SK-N-SH (cell line): ENCODE data around the gene EEF1G. TPM values are rescaled to one million over a fixed set of nuclear protein-coding genes. Genes with fewer than 3 reads are reported as not detected.

Experiments
- CTCF ChIA-PET: fragments of 300-600, 350-600 bp; formaldehyde crosslinking; extraction: SDS; loops from one replicate; lab custom pipeline; 2021; lab: Yijun Ruan, JAX
- POLR2A ChIA-PET: fragments of 350-600 bp; sonication (Branson Sonifier 250); formaldehyde crosslinking; extraction: SDS; loops from one replicate; lab custom pipeline; 2020; ENCODE audit warnings: antibody characterized with exemption, inconsistent platforms; lab: Yijun Ruan, JAX
- DNase-seq: peaks from one replicate; pipeline ENCODE4 v3.0.0; 2012
- H2AFZ ChIP-seq: fragments of 200-600 bp; sonication (generic); 2 replicates; pipeline ENCODE4 v1.8.1; 2016; ENCODE audit warnings: antibody characterized with exemption, mild to moderate bottlenecking, low read depth
- H3F3A ChIP-seq: fragments of 200-600 bp; sonication (generic); replicated peaks from 2 replicates; pipeline ENCODE3; 2016; ENCODE audit warnings: antibody characterized with exemption, mild to moderate bottlenecking; ENCODE audit not compliant: insufficient read depth
- H3K27ac ChIP-seq, 2 experiments: fragments of 200-500 bp in 1 of 2; fragments of 200-600 bp in 1 of 2; sonication (Bioruptor generic) in 1 of 2; sonication (generic), shearing (Covaris generic) in 1 of 2; 2 replicates each; pipeline versions ENCODE4 v1.5.1 to v1.6.1; 2014 to 2016; ENCODE audit warnings: low read depth in 2 of 2, inconsistent platforms in 1 of 2, low read length in 1 of 2, mild to moderate bottlenecking in 1 of 2, mixed read lengths in 1 of 2
- H3K27me3 ChIP-seq: fragments of 200-600 bp; sonication (generic), shearing (Covaris generic); 2 replicates; pipeline ENCODE4 v1.6.1; 2016; ENCODE audit warnings: mixed run types; ENCODE audit not compliant: insufficient read depth
- H3K36me3 ChIP-seq, 2 experiments: fragments of 200-500 bp in 1 of 2; fragments of 200-600 bp in 1 of 2; sonication (Bioruptor generic) in 1 of 2; sonication (generic) in 1 of 2; replicated peaks in 1 of 2; 2 replicates each; pipeline versions ENCODE3 to v1.5.1; 2014 to 2016; ENCODE audit warnings: low read length in 1 of 2, mild to moderate bottlenecking in 1 of 2; ENCODE audit not compliant: insufficient read depth in 2 of 2, control insufficient read depth in 1 of 2
- H3K4me1 ChIP-seq, 2 experiments: fragments of 200-500 bp in 1 of 2; fragments of 200-600 bp in 1 of 2; sonication (Bioruptor generic) in 1 of 2; sonication (generic), shearing (Covaris generic) in 1 of 2; 2 replicates each; pipeline versions ENCODE4 v1.5.1 to v1.6.1; 2014 to 2016; ENCODE audit warnings: low read depth in 1 of 2, low read length in 1 of 2, mixed run types in 1 of 2; ENCODE audit not compliant: insufficient read depth in 2 of 2, control insufficient read depth in 1 of 2
- H3K4me2 ChIP-seq: fragments of 200-600 bp; sonication (generic), shearing (Covaris generic); 2 replicates; pipeline ENCODE4 v1.6.1; 2017; ENCODE audit warnings: mixed run types
- H3K4me3 ChIP-seq, 2 experiments: fragments of 200-500 bp in 1 of 2; fragments of 200-600 bp in 1 of 2; sonication (Bioruptor generic) in 1 of 2; sonication (generic), shearing (Covaris generic) in 1 of 2; 2 replicates each; pipeline versions ENCODE4 v1.5.1 to v1.8.1; 2014 to 2016; ENCODE audit warnings: low read depth in 2 of 2, inconsistent platforms in 1 of 2, low read length in 1 of 2, mild to moderate bottlenecking in 1 of 2, mixed read lengths in 1 of 2, moderate library complexity in 1 of 2
- H3K79me2 ChIP-seq: fragments of 200-600 bp; sonication (generic); 2 replicates; pipeline ENCODE4 v1.8.1; 2017; ENCODE audit warnings: mild to moderate bottlenecking; ENCODE audit not compliant: insufficient read depth
- H3K9ac ChIP-seq: fragments of 200-600 bp; sonication (generic); 2 replicates; pipeline ENCODE4 v1.6.1; 2017; ENCODE audit warnings: mixed run types
- H3K9me2 ChIP-seq: fragments of 200-600 bp; sonication (generic); 2 replicates; pipeline ENCODE4 v1.6.1; 2017; ENCODE audit warnings: mixed run types
- H3K9me3 ChIP-seq: fragments of 200-600 bp; sonication (generic); 2 replicates; pipeline ENCODE4 v1.6.1; 2017; ENCODE audit warnings: mixed run types, mild to moderate bottlenecking, moderate library complexity
- H4K20me1 ChIP-seq: fragments of 200-600 bp; sonication (generic); 2 replicates; pipeline ENCODE4 v1.6.1; 2017; ENCODE audit warnings: mild to moderate bottlenecking, mixed run types; ENCODE audit not compliant: insufficient read depth
- ELF1 ChIP-seq: IDR thresholded peaks from 2 replicates; pipeline ENCODE4 v1.4.0; 2012
- EP300 ChIP-seq, 2 experiments: IDR thresholded peaks; 2 replicates each; pipeline versions ENCODE4 v1.4.0 to v1.6.1; 2012; ENCODE audit warnings: borderline replicate concordance in 1 of 2, low read depth in 1 of 2, low read length in 1 of 2
- FOXJ3 ChIP-seq: sonication (generic); formaldehyde crosslinking; IDR thresholded peaks from 2 replicates; pipeline ENCODE4 v1.5.1; 2020; ENCODE audit warnings: mild to moderate bottlenecking, missing genetic modification reagents
- FOXM1 ChIP-seq: IDR thresholded peaks from 2 replicates; pipeline ENCODE4 v1.4.0; 2012; ENCODE audit warnings: low read depth, mild to moderate bottlenecking
- GABPA ChIP-seq: IDR thresholded peaks from 2 replicates; pipeline ENCODE4 v1.4.0; 2012; ENCODE audit warnings: low read depth, mild to moderate bottlenecking
- GATA2 ChIP-seq: sonication (generic); formaldehyde crosslinking; IDR thresholded peaks from 2 replicates; pipeline ENCODE4 v1.5.0; 2020; ENCODE audit warnings: mild to moderate bottlenecking, missing genetic modification reagents
- JUND ChIP-seq: IDR thresholded peaks from 2 replicates; pipeline ENCODE4 v1.4.0; 2012
- MXI1 ChIP-seq: IDR thresholded peaks from 2 replicates; pipeline ENCODE4 v1.6.1; 2012; ENCODE audit warnings: mild to moderate bottlenecking, low read depth, low read length, improper control_type of control experiment
- NRF1 ChIP-seq: IDR thresholded peaks from 2 replicates; pipeline ENCODE4 v1.6.1; 2012; ENCODE audit warnings: low read depth, mild to moderate bottlenecking, low read length
- PBX3 ChIP-seq: IDR thresholded peaks from 2 replicates; pipeline ENCODE4; 2012
- RAD21 ChIP-seq: IDR thresholded peaks from 2 replicates; pipeline ENCODE4 v1.6.1; 2012; ENCODE audit warnings: mild to moderate bottlenecking, low read length
- RCOR1 ChIP-seq: fragments of 150-350 bp; IDR thresholded peaks from 2 replicates; pipeline ENCODE4 v1.6.1; 2017; ENCODE audit warnings: antibody characterized with exemption, low read length
- REST ChIP-seq: IDR thresholded peaks from 2 replicates; pipeline ENCODE4 v1.6.1; 2012; ENCODE audit warnings: mild to moderate bottlenecking, low read depth, low read length, moderate library complexity
- RFX5 ChIP-seq: IDR thresholded peaks from 2 replicates; pipeline ENCODE4 v1.6.1; 2012; ENCODE audit warnings: mild to moderate bottlenecking, improper control_type of control experiment, low read length
- SIN3A ChIP-seq: IDR thresholded peaks from 2 replicates; pipeline ENCODE4 v1.6.1; 2012; ENCODE audit warnings: low read depth, mild to moderate bottlenecking, low read length, moderate library complexity, borderline replicate concordance
- SMC3 ChIP-seq: IDR thresholded peaks from 2 replicates; pipeline ENCODE4 v1.6.1; 2012; ENCODE audit warnings: low read depth, low read length, improper control_type of control experiment
- TEAD4 ChIP-seq: IDR thresholded peaks from 2 replicates; pipeline ENCODE4 v1.4.0; 2012; ENCODE audit warnings: mild to moderate bottlenecking, borderline replicate concordance; ENCODE audit not compliant: insufficient read depth
- USF1 ChIP-seq: IDR thresholded peaks from 2 replicates; pipeline ENCODE4 v1.4.0; 2012; ENCODE audit warnings: low read depth, borderline replicate concordance
- USF2 ChIP-seq: fragments of 150-350 bp; IDR thresholded peaks from 2 replicates; pipeline ENCODE4 v1.6.1; 2017; ENCODE audit warnings: antibody characterized with exemption, low read length, low read depth, borderline replicate concordance
- ZBTB33 ChIP-seq: IDR thresholded peaks from 2 replicates; pipeline ENCODE4 v1.4.0; 2012; ENCODE audit warnings: low read depth, borderline replicate concordance
- WGBS: methylation state at CpG from one replicate; pipeline ENCODE4 v1.1.6; 2017; ENCODE audit warnings: low lambda C conversion rate; 5-methylcytosine and 5-hydroxymethylcytosine counted together
- polyA plus RNA-seq, 3 experiments: library from polyadenylated mRNA; depleted of rRNA; stranded (reverse); fragments of >200 nt; gene quantifications; 2 replicates each; pipeline ENCODE4 v1.2.3, GENCODE V29; 2012

The EEF1G gene
- polyA plus RNA-seq, 1 of the 3 experiments (the other 2 are of a cell fraction) = 1,853 TPM

- H3K9me3 ChIP-seq = no peaks in the 10 kb centered on the region
- no peaks in the 10 kb centered on the region for H3K27me3 ChIP-seq
- POLR2A ChIA-PET = interaction anchor here (0.6 kb wide), 1 partner anchor 15 kb away, joined by 3 read pairs; no protein-coding TSS in a partner anchor
- 92% methylated on average over 12 of the region's 12 CpGs for WGBS
- H2AFZ ChIP-seq = no peak overlapping the region
- peaks cover 37% of the 10 kb centered on the region for H3K79me2 ChIP-seq
- H3K27ac ChIP-seq = no peak overlapping the region
- no peak for DNase-seq
- CTCF ChIA-PET = interaction anchor here (1.0 kb wide), 1 partner anchor 14 kb away, joined by 3 read pairs; the partner anchor contains the start of gene TUT1
- peaks cover 30 to 42% of the 10 kb centered on the region in 2 experiments for H3K36me3 ChIP-seq
- H3K9me2 ChIP-seq = no peaks in the 10 kb centered on the region
- H4K20me1 ChIP-seq = peaks cover 7% of the 10 kb centered on the region; the same call in 1 of the 2 replicates
- TF ChIP-seq FOXJ3 (no peak), RFX5 (no peak), SIN3A (no peak), MXI1 (no peak), RAD21 (no peak), NRF1 (no peak), TEAD4 (no peak), GABPA (no peak), SMC3 (no peak), RCOR1 (no peak), USF1 (no peak), EP300 (IDR thresholded peaks at IDR 0.05; ENCODE audit: borderline replicate concordance in 1 of 2, low read depth in 1 of 2, low read length in 1 of 2) (no peak), USF2 (no peak)
- no peak overlapping the region for H3K4me3 ChIP-seq
- no peak overlapping the region for H3K4me2 ChIP-seq
- H3K4me1 ChIP-seq = peaks cover 14% of the 10 kb centered on the region in 2 experiments; a peak in 3 of 4 replicates
- no peak overlapping the region for H3K9ac ChIP-seq
- H3F3A ChIP-seq = peaks cover 4% of the 10 kb centered on the region
These were observed 3.5 kb upstream of the EEF1G start for GRCh38 chr11:62577046-62577714.

- Histone ChIP-seq H3K9me2 (no peaks in the 10 kb centered on the region), H3K4me2 (peak overlapping the region; percentile 80), H2AFZ (no peak overlapping the region), H3K79me2 (peaks cover 46% of the 10 kb centered on the region), H3K9ac (no peak overlapping the region), H3K4me1 (peaks cover 16 to 28% of the 10 kb centered on the region in 2 experiments; a peak in 3 of 4 replicates), H3F3A (peaks cover 10% of the 10 kb centered on the region), H3K27me3 (no peaks in the 10 kb centered on the region), H4K20me1 (peaks cover 17% of the 10 kb centered on the region), H3K4me3 (no peak overlapping the region), H3K36me3 (peaks cover 32 to 47% of the 10 kb centered on the region in 2 experiments), H3K27ac (no peak overlapping the region), H3K9me3 (no peaks in the 10 kb centered on the region)
- POLR2A ChIA-PET = no interaction called here
- CTCF ChIA-PET = interaction anchor here (1.2 kb wide), 1 partner anchor 23 kb away, joined by 3 read pairs; no protein-coding TSS in a partner anchor
- no peak for DNase-seq
- 97% methylated on average over 11 of the region's 14 CpGs for WGBS
- TF ChIP-seq ELF1 (no peak), GATA2 (CRISPR knock-in tag) (no peak), JUND (no peak), ZBTB33 (no peak), PBX3 (no peak), FOXM1 (no peak), SIN3A (no peak), REST (no peak)
These were observed 2.1 kb upstream of the EEF1G start for GRCh38 chr11:62575837-62576236.
